ENCODE results near the gene A4GNT.
"Not testable (repeated sequence)": the region's sequence is repeated elsewhere in the genome, so short reads cannot be mapped to it uniquely, and the experiment has no call there.

GRCh38 chr3:138101351-138101940 lies 30.7 kb downstream of the A4GNT start:
- not testable (repeated sequence) for TF ChIP-seq CTCF, POLR2A (IDR thresholded peaks at IDR 0.05)
